ENCODE measurements around the gene PPP1R16B.

DNA sequence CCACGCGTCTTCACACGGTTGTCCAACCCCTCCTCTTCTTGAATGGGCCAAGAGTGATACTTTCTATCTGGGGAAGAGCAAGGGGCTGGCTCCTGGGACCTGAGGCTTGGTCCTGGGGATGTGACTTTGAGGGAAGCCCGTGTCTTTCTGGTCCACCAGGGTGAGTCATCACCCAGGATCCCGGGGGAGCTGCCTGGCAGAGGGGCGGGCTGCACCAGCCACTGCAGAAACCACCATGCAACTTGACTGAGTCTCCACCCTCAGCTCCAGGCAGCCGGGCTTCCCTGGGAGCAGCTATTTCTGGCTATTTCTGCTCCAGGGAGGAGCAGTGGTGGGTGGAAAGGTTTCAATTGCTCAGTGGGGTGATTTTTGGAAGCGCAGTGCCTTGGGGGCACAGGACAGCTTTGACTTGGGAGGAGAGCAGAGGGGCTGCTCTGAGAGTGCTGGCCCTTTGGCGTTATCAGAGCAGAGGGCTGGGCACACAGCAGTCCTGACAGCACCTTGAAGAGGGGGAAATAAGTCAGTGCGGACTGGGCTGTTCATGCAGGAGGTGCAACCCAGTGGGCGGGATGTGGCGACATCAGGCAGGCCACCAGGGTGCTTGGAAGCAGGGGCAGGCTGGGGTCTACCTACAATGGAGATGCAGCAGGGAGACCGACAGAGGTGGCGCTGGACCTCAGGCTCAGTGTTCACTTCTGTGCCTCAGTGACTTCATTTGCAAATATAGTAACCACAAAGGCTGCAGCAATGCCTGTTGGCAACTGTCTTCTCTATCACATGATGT lies 75.6 kb downstream of the PPP1R16B start:
- TF ChIP-seq, protein P1, sequence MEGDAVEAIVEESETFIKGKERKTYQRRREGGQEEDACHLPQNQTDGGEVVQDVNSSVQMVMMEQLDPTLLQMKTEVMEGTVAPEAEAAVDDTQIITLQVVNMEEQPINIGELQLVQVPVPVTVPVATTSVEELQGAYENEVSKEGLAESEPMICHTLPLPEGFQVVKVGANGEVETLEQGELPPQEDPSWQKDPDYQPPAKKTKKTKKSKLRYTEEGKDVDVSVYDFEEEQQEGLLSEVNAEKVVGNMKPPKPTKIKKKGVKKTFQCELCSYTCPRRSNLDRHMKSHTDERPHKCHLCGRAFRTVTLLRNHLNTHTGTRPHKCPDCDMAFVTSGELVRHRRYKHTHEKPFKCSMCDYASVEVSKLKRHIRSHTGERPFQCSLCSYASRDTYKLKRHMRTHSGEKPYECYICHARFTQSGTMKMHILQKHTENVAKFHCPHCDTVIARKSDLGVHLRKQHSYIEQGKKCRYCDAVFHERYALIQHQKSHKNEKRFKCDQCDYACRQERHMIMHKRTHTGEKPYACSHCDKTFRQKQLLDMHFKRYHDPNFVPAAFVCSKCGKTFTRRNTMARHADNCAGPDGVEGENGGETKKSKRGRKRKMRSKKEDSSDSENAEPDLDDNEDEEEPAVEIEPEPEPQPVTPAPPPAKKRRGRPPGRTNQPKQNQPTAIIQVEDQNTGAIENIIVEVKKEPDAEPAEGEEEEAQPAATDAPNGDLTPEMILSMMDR (IDR thresholded peaks at IDR 0.05; ENCODE audit: low read depth, low read length, poor library complexity, severe bottlenecking): peak; percentile 64
- TF ChIP-seq EZH2phosphoT487 (IDR thresholded peaks at IDR 0.05; ENCODE audit: borderline replicate concordance, low read length): no peak
